ENCODE data around the gene ZMYND11.

DNA sequence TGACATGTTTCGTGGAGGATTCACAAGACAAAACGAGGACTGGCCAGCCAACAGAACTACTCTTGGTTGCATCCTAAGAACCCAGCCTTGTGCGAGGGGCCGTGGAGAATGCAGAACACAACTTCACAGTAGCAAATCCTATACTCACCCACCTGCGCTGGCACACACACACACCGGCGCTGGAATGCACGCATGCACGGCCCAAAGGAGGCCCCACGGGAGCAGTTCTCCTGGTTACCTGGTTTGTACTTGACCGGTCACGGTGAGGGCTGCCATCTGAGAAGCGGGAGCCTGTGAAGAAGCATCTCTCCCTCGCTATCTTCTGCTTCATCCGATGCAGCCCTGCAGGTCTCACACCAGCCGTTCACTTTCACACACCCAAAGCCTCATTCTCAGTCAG is 137.8 kb downstream of the ZMYND11 start:
- TF ChIP-seq, protein P1, sequence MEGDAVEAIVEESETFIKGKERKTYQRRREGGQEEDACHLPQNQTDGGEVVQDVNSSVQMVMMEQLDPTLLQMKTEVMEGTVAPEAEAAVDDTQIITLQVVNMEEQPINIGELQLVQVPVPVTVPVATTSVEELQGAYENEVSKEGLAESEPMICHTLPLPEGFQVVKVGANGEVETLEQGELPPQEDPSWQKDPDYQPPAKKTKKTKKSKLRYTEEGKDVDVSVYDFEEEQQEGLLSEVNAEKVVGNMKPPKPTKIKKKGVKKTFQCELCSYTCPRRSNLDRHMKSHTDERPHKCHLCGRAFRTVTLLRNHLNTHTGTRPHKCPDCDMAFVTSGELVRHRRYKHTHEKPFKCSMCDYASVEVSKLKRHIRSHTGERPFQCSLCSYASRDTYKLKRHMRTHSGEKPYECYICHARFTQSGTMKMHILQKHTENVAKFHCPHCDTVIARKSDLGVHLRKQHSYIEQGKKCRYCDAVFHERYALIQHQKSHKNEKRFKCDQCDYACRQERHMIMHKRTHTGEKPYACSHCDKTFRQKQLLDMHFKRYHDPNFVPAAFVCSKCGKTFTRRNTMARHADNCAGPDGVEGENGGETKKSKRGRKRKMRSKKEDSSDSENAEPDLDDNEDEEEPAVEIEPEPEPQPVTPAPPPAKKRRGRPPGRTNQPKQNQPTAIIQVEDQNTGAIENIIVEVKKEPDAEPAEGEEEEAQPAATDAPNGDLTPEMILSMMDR (IDR thresholded peaks at IDR 0.05) = no peak
- TF ChIP-seq EP300 (IDR thresholded peaks at IDR 0.05) (no peak), POLR2AphosphoS5 (IDR thresholded peaks at IDR 0.05) (no peak)

Measured in sigmoid colon (tissue), 4 donors.